Breast epithelium (tissue), 3 donors: ENCODE results near the gene NT5C2.

Experiments used
- POLR2A ChIP-seq: fragments of 450-650 bp; IDR thresholded peaks from one replicate; pipeline ENCODE4 v1.6.1; 2016; ENCODE audit warnings: antibody characterized with exemption, mild to moderate bottlenecking, moderate library complexity
- POLR2AphosphoS5 ChIP-seq, 3 donors: sonication (generic); formaldehyde crosslinking; IDR thresholded peaks; one replicate each; pipeline ENCODE4 v1.6.1; 2017; ENCODE audit warnings: antibody characterized with exemption in 3 of 3
- TF ChIP-seq, protein P1 (sequence below), 3 donors: fragments of 450-650 bp; IDR thresholded peaks; one replicate each; pipeline ENCODE4 v1.5.1; 2016 to 2017; ENCODE audit warnings: antibody characterized with exemption in 3 of 3, mild to moderate bottlenecking in 3 of 3, moderate library complexity in 3 of 3

- TF ChIP-seq, protein P1, sequence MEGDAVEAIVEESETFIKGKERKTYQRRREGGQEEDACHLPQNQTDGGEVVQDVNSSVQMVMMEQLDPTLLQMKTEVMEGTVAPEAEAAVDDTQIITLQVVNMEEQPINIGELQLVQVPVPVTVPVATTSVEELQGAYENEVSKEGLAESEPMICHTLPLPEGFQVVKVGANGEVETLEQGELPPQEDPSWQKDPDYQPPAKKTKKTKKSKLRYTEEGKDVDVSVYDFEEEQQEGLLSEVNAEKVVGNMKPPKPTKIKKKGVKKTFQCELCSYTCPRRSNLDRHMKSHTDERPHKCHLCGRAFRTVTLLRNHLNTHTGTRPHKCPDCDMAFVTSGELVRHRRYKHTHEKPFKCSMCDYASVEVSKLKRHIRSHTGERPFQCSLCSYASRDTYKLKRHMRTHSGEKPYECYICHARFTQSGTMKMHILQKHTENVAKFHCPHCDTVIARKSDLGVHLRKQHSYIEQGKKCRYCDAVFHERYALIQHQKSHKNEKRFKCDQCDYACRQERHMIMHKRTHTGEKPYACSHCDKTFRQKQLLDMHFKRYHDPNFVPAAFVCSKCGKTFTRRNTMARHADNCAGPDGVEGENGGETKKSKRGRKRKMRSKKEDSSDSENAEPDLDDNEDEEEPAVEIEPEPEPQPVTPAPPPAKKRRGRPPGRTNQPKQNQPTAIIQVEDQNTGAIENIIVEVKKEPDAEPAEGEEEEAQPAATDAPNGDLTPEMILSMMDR (IDR thresholded peaks at IDR 0.05), result no peak
- no peak for TF ChIP-seq POLR2A
- TF ChIP-seq POLR2AphosphoS5 (IDR thresholded peaks at IDR 0.05), result no peak
Measured at GRCh38 chr10:103100620-103101019, 92.5 kb downstream of the NT5C2 start.
